IPS-15b (cell line): ENCODE measurements around the gene RSBN1L.
A peak's percentile ranks its signal among the peaks of the same experiment; 100 is the strongest.

ENCODE experiments used
- H3K27me3 ChIP-seq: one replicate; pipeline ENCODE4 v1.6.1; 2013; ENCODE audit warnings: low read length; ENCODE audit not compliant: control insufficient read depth, insufficient read depth
- H3K36me3 ChIP-seq: one replicate; pipeline ENCODE4 v1.6.1; 2013; ENCODE audit warnings: low read length; ENCODE audit not compliant: control insufficient read depth, insufficient read depth
- H3K4me1 ChIP-seq: one replicate; pipeline ENCODE4 v1.6.1; 2013; ENCODE audit warnings: mild to moderate bottlenecking, low read length; ENCODE audit not compliant: control insufficient read depth, insufficient read depth
- H3K4me3 ChIP-seq: one replicate; pipeline ENCODE4 v1.5.1; 2013; ENCODE audit warnings: low read depth, low read length
- H3K9ac ChIP-seq: one replicate; pipeline ENCODE4 v1.6.1; 2013; ENCODE audit warnings: low read depth, mild to moderate bottlenecking, low read length
- H3K9me3 ChIP-seq: one replicate; pipeline ENCODE4 v1.6.1; 2013; ENCODE audit warnings: mild to moderate bottlenecking, low read length; ENCODE audit not compliant: control insufficient read depth, insufficient read depth

RSBN1L gene

GRCh38 chr7:77662869-77663268, 33.4 kb upstream of the RSBN1L start:
- Histone ChIP-seq H3K36me3 (no peaks in the 10 kb centered on the region), H3K4me3 (no peak overlapping the region), H3K9ac (no peak overlapping the region), H3K9me3 (no peaks in the 10 kb centered on the region), H3K27me3 (no peaks in the 10 kb centered on the region), H3K4me1 (no peaks in the 10 kb centered on the region)

GRCh38 chr7:77664715-77665114, 31.5 kb upstream of the RSBN1L start:
- no peaks in the 10 kb centered on the region for H3K36me3 ChIP-seq
- no peaks in the 10 kb centered on the region for H3K9me3 ChIP-seq
- no peak overlapping the region for H3K4me3 ChIP-seq
- H3K4me1 ChIP-seq, result no peaks in the 10 kb centered on the region
- no peak overlapping the region for H3K9ac ChIP-seq
- H3K27me3 ChIP-seq, result no peaks in the 10 kb centered on the region

GRCh38 chr7:77665161-77665560, 31.1 kb upstream of the RSBN1L start:
- Histone ChIP-seq H3K27me3 (no peaks in the 10 kb centered on the region), H3K4me1 (no peaks in the 10 kb centered on the region), H3K9me3 (no peaks in the 10 kb centered on the region), H3K4me3 (no peak overlapping the region), H3K9ac (no peak overlapping the region), H3K36me3 (no peaks in the 10 kb centered on the region)

GRCh38 chr7:77667459-77668086, 28.7 kb upstream of the RSBN1L start:
- no peaks in the 10 kb centered on the region for H3K4me1 ChIP-seq

GRCh38 chr7:77674878-77675277, 21.4 kb upstream of the RSBN1L start:
- no peaks in the 10 kb centered on the region for H3K27me3 ChIP-seq

More at GRCh38 chr7:77667459-77668086, 28.7 kb upstream of the RSBN1L start:
- no peak overlapping the region for H3K4me3 ChIP-seq
- no peaks in the 10 kb centered on the region for H3K27me3 ChIP-seq
- H3K9me3 ChIP-seq, result no peaks in the 10 kb centered on the region
- H3K36me3 ChIP-seq, result no peaks in the 10 kb centered on the region
- no peak overlapping the region for H3K9ac ChIP-seq

GRCh38 chr7:77679608-77680007, 16.7 kb upstream of the RSBN1L start:
- H3K4me1 ChIP-seq, result peaks cover 7% of the 10 kb centered on the region
- no peak overlapping the region for H3K9ac ChIP-seq
- H3K9me3 ChIP-seq, result no peaks in the 10 kb centered on the region
- peaks cover 8% of the 10 kb centered on the region for H3K36me3 ChIP-seq
- H3K4me3 ChIP-seq, result no peak overlapping the region
- no peaks in the 10 kb centered on the region for H3K27me3 ChIP-seq

More at GRCh38 chr7:77674878-77675277, 21.4 kb upstream of the RSBN1L start:
- H3K36me3 ChIP-seq, result no peaks in the 10 kb centered on the region
- H3K9ac ChIP-seq, result no peak overlapping the region
- no peaks in the 10 kb centered on the region for H3K4me1 ChIP-seq
- no peaks in the 10 kb centered on the region for H3K9me3 ChIP-seq
- no peak overlapping the region for H3K4me3 ChIP-seq

- Histone ChIP-seq H3K27me3 (no peaks in the 10 kb centered on the region), H3K9me3 (no peaks in the 10 kb centered on the region), H3K9ac (no peak overlapping the region), H3K4me1 (peaks cover 7% of the 10 kb centered on the region), H3K4me3 (no peak overlapping the region), H3K36me3 (peaks cover 8% of the 10 kb centered on the region)
These were observed 16.0 kb upstream of the RSBN1L start for GRCh38 chr7:77680266-77680665.

GRCh38 chr7:77684030-77684429, 12.2 kb upstream of the RSBN1L start:
- Histone ChIP-seq H3K36me3 (peaks cover 8% of the 10 kb centered on the region), H3K4me3 (no peak overlapping the region)

GRCh38 chr7:77685233-77685632, 11.0 kb upstream of the RSBN1L start:
- Histone ChIP-seq H3K36me3 (peaks cover 8% of the 10 kb centered on the region), H3K4me1 (peaks cover 17% of the 10 kb centered on the region), H3K9me3 (no peaks in the 10 kb centered on the region), H3K27me3 (no peaks in the 10 kb centered on the region), H3K4me3 (no peak overlapping the region), H3K9ac (peak overlapping the region; percentile 27)

More at GRCh38 chr7:77684030-77684429, 12.2 kb upstream of the RSBN1L start:
- Histone ChIP-seq H3K27me3 (no peaks in the 10 kb centered on the region), H3K4me1 (peaks cover 17% of the 10 kb centered on the region), H3K9ac (no peak overlapping the region), H3K9me3 (no peaks in the 10 kb centered on the region)

- no peak overlapping the region for H3K9ac ChIP-seq
- no peak overlapping the region for H3K4me3 ChIP-seq
- H3K27me3 ChIP-seq, result no peaks in the 10 kb centered on the region
- H3K36me3 ChIP-seq, result peaks cover 8% of the 10 kb centered on the region
- H3K4me1 ChIP-seq, result peaks cover 17% of the 10 kb centered on the region
- H3K9me3 ChIP-seq, result no peaks in the 10 kb centered on the region
These were observed 9.0 kb upstream of the RSBN1L start for GRCh38 chr7:77687100-77687746.

GRCh38 chr7:77687747-77688144, 8.5 kb upstream of the RSBN1L start:
- no peaks in the 10 kb centered on the region for H3K27me3 ChIP-seq
- no peak overlapping the region for H3K4me3 ChIP-seq
- H3K36me3 ChIP-seq, result peaks cover 7% of the 10 kb centered on the region
- H3K9ac ChIP-seq, result no peak overlapping the region
- no peaks in the 10 kb centered on the region for H3K9me3 ChIP-seq
- peaks cover 17% of the 10 kb centered on the region for H3K4me1 ChIP-seq

GRCh38 chr7:77690289-77690688, 6.0 kb upstream of the RSBN1L start:
- no peaks in the 10 kb centered on the region for H3K9me3 ChIP-seq
- H3K36me3 ChIP-seq, result no peaks in the 10 kb centered on the region
- peaks cover 10% of the 10 kb centered on the region for H3K4me1 ChIP-seq
- no peaks in the 10 kb centered on the region for H3K27me3 ChIP-seq
- no peak overlapping the region for H3K4me3 ChIP-seq
- no peak overlapping the region for H3K9ac ChIP-seq
